HG03342 (cell line): ENCODE results near the gene ACR.
"Not testable (repeated sequence)": the region's sequence is repeated elsewhere in the genome, so short reads cannot be mapped to it uniquely, and the experiment has no call there.

ENCODE experiments used
- ATAC-seq: cut with Tn5 transposase; IDR thresholded peaks from one replicate; pipeline ENCODE4 v1.9.1; 2021; ENCODE audit warnings: mild to moderate bottlenecking, moderate library complexity; ENCODE audit not compliant: unreplicated experiment

Gene ACR

GRCh38 chr22:50764288-50764687 is 26.3 kb downstream of the ACR start:
- not testable (repeated sequence) for ATAC-seq

DNA sequence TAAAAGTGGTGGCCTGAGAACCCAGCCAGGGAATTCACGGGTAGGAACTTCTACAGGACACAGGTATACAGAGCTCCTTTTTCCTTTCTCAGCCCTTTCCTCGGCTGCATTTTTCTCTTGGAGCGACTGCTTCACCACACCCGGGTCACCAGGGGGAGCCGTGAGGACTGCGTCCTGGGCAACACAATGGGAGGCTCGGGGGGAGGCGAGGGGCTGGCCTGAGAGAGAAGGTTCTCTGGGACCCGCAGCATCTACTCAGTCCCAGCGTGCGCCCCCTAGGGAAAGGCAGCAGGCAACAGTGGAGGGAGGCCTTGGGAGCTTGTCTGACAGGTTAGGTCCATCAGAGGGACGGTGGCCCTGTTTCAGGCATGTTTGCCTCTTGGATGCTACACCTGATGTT is 37.1 kb downstream of the ACR start:
- not testable (repeated sequence) for ATAC-seq

DNA sequence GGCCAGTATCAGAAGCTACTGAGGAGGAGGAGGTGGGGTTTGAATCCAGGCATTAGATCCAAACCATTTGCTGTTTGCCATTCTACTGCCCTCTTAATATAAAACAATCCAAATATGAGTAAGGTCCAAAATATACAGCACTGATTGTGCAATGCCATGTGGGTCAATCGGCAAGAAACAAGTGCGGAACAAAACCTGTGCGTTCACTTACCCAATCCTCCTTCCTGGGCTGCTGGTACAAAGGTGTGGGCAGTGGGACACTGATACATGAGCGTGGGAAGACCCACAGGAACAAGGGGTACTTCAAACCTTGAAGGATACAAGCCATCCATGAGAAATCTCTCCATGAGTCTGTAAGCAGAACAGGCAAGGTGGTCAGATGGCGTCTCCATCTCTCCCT is 39.6 kb downstream of the ACR start:
- not testable (repeated sequence) for ATAC-seq

DNA sequence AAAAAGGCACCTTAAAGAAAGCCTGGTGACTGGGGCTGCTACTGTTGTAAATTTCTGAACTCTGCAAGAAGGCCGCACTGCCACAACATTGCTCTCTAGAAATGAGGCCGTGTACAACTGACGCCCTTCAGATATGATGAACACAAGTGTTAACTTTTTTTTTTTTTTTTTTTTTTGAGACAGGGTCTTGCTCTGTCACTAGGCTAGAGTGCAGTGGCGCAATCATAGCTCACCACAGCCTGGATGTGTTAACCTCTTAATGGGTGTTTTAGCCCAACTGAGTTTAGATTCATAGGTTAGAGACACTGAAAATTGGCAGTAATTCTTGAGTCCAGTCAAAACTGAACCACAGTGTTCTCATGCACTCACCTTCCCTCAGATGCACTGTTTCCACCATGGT is 42.2 kb downstream of the ACR start:
- not testable (repeated sequence) for ATAC-seq

- ATAC-seq = not testable (repeated sequence)
These were observed 44.2 kb downstream of the ACR start for GRCh38 chr22:50782253-50782652.

- ATAC-seq = peak; percentile 81
These were observed 45.3 kb downstream of the ACR start, which contains the start of gene RABL2B for GRCh38 chr22:50783033-50783879. RABL2B (minus strand) TSS chr22:50783636; CDS start chr22:50782294, 1,342 bp downstream.

DNA sequence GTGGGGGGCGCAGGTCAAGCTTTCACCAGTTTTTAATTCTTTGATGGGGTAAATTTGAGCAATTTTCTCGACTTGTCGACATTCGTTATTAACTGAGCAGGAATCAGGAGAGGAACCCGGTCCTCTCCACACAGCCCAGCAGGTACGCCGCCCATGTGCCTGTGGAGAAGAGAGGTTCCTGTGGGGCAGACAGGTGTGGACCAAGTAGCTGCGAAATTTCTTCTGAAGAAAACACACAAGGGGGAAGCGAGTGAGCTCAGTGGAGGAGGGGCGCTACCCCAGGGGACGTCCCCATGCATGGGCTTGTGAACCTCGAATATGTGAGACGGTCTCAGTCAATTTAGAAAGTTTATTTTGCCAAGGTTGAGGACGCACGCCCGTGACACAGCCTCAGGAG is 45.9 kb downstream of the ACR start:
- ATAC-seq = peak; percentile 34

- ATAC-seq = not testable (repeated sequence)
These were observed 47.3 kb downstream of the ACR start for GRCh38 chr22:50785289-50785688.

GRCh38 chr22:50786936-50787335 is 48.9 kb downstream of the ACR start:
- ATAC-seq = not testable (repeated sequence)
